RWPE1 (cell line): ENCODE measurements around the gene GAL.

Source experiments
- CTCF ChIA-PET: fragments of 350-600 bp; sonication (Branson Sonifier 250); formaldehyde crosslinking; extraction: SDS; loops from one replicate; lab custom pipeline; 2021; lab: Yijun Ruan, JAX
- POLR2A ChIA-PET: fragments of 400-600 bp; formaldehyde crosslinking; extraction: SDS; loops from one replicate; lab custom pipeline; 2020; ENCODE audit warnings: antibody characterized with exemption; ENCODE audit not compliant: low non-redundant PET; lab: Yijun Ruan, JAX
- DNase-seq: peaks from one replicate; pipeline ENCODE4 v3.0.0; 2012; ENCODE audit warnings: low spot score
- H3K27ac ChIP-seq: fragments of 450-650 bp; 2 replicates; pipeline ENCODE4 v1.5.1; 2017
- TF ChIP-seq, protein P1 (sequence below): fragments of 450-650 bp; conservative IDR thresholded peaks from 2 replicates; pipeline ENCODE4 v1.5.1; 2017; ENCODE audit warnings: low read depth, mild to moderate bottlenecking

Gene GAL

DNA sequence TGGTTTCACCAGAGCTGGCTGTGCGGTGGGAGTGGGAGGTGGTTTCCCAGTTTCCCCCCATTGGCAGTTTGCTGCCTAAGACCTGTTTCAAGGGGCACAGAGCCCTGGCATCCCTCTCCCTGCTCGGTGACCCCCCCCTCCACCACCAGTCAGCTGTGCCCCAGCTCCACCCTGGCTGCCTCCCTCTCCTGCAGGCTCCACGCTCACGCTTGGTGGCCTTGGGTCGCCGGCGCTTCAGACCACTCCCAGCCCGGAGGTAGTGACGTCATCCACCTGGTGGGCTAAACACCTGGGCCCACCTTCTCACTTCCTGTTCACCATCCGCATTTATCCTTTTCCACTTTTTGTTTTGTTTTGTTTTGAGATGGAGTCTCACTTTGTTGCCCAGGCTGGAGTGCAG lies 7.8 kb downstream of the GAL start:
- POLR2A ChIA-PET: no interaction called here
- CTCF ChIA-PET: interaction anchor here (0.6 kb wide), 1 partner anchor 62 kb away, joined by 5 read pairs; no protein-coding TSS in a partner anchor
- DNase-seq: no peak
- TF ChIP-seq, protein P1, sequence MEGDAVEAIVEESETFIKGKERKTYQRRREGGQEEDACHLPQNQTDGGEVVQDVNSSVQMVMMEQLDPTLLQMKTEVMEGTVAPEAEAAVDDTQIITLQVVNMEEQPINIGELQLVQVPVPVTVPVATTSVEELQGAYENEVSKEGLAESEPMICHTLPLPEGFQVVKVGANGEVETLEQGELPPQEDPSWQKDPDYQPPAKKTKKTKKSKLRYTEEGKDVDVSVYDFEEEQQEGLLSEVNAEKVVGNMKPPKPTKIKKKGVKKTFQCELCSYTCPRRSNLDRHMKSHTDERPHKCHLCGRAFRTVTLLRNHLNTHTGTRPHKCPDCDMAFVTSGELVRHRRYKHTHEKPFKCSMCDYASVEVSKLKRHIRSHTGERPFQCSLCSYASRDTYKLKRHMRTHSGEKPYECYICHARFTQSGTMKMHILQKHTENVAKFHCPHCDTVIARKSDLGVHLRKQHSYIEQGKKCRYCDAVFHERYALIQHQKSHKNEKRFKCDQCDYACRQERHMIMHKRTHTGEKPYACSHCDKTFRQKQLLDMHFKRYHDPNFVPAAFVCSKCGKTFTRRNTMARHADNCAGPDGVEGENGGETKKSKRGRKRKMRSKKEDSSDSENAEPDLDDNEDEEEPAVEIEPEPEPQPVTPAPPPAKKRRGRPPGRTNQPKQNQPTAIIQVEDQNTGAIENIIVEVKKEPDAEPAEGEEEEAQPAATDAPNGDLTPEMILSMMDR: no peak
- no peak overlapping the region for H3K27ac ChIP-seq

DNA sequence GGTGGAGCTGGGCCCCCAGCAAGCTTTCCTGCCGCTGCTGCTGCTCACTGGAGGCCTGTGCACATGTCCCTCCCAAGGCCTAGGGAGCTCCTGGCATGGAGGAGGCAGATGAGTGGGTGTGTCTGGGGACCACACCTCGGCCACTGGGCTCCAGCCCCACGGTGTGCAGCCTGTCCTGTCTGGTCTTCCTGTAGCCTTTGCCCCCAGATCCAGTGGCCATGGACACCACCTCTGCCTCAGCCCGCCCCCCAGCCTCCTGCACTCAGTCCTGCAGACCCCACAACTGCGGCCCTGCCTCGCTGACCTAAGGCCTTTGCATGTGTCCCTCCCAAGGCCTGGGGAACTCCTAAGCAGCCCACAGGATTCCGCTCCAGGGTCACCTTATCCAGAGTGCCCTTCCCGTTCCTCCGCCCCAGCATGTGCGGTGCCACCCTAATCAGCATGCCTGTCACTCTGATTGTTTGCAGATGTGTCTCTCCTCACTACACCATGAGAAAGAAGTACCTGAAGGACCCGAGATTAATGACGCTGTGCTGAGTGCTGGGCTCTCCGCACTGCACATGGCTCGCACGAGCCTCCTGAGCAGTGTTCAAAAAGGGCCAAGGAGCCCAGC lies 8.6 kb downstream of the GAL start:
- DNase-seq: no peak
- ChIA-PET POLR2A (no interaction called here), CTCF (interaction anchor here (0.6 kb wide), 1 partner anchor 61 kb away, joined by 5 read pairs; no protein-coding TSS in a partner anchor)
- TF ChIP-seq, protein P1: no peak
- H3K27ac ChIP-seq: no peak overlapping the region

DNA sequence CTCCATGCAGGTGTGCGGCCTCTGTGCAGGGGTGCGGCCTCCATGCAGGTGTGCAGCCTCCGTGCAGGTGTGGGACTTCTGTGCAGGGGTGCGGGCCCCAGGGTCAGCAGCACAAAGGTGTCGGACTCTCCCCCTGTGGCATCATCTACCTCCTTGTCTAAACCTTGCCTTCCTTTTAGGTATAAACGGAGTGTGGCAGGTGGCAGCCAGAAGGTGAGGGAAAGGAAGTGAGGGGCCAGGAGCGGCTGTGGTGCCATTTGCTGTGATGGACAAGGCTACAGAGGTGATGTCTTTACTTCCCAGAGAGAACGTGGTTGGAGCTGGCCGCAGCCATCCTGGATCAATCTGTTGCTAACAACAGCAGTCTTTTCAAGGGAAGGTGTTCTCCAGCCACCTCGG lies 9.1 kb downstream of the GAL start:
- H3K27ac ChIP-seq: no peak overlapping the region
- ChIA-PET POLR2A (no interaction called here), CTCF (no interaction called here)
- no peak for DNase-seq
- TF ChIP-seq, protein P1: no peak

DNA sequence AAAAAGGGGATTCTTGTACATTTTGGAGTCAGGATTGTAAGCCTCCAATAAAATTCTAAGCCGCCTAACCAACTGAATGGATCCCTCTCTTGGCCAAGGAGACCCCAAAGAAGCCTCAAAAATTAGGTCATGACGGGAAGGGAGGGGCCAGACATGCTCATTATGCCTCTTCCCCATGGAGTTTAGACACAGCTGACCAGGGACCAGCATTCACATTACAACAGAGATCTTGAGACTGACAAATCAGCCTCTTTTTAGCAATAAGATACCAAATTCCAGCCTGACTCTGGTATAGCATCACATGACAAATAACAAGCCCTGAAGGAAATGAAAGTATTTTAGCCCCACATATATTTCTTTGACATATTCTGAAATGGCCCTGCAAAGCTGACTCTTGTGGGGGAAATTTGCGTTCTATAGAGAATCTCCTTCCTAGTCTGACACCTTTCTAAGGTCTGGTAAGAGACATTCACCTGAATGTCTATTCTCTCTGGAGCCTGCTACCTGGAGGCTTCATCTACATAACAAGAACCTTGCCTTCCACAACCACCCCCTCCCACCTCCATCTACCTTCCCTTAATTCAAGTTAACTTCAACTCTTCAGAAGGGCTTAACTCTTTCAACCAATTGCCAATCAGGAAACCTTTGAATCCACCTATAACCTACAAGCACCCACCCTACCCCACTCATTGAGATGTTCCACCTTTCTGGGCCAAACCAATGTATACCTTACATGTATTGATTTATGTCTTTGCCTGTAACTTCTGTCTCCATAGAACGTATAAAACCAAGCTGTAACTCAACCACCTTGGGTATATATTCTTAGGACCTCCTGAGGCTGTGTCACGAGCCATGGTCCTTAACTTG lies 10.3 kb downstream of the GAL start:
- DNase-seq: no peak
- TF ChIP-seq, protein P1: no peak
- ChIA-PET POLR2A (no interaction called here), CTCF (interaction anchor here (0.7 kb wide), 1 partner anchor 162 kb away, joined by 3 read pairs; no protein-coding TSS in a partner anchor)
- H3K27ac ChIP-seq: no peak overlapping the region

DNA sequence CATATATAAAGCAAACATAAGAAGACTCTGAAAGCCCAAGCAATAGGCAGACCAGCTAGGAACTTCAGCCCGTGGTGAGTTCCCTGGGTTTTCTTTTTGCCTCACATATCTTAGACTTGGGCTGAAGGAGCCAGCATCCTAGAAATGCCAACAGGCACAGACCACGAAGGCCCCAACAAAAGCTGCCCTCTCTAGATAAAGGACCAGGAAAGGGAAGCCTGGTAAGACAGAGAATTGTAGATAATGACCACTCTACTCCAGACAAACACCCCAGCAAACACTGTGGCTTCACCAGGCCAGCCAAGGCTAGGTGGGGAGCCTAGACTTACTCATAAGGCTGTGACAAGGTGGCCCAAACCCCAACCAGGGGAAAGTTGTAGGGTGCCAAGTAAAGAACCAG lies 11.2 kb downstream of the GAL start:
- H3K27ac ChIP-seq: no peak overlapping the region
- POLR2A ChIA-PET: no interaction called here
- no peak for DNase-seq
- CTCF ChIA-PET: no interaction called here
- TF ChIP-seq, protein P1: no peak

DNA sequence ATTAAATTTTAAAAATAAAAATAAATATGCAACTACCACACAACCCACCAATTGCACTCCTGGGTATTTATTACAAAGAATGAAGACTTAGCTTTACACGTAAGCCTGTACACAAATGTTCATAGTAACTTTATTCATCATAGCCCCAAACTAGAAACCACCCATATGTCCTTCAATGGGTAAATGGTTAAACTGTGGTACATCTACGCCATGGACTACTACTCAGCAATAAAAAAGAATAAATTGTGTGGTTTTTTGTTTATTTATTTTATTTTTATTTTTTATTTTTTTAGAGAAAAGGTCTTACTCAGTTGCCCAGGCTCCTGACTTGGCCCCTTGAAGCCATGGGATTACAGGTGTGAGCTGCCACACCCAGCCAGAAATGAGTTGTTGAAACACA lies 14.6 kb downstream of the GAL start:
- H3K27ac ChIP-seq: no peak overlapping the region
- ChIA-PET CTCF (no interaction called here), POLR2A (no interaction called here)

More for the DNA sequence above, 14.6 kb downstream of the GAL start:
- TF ChIP-seq, protein P1: no peak
- DNase-seq: no peak
